ENCODE results near the gene KRT38.

Gene KRT38

DNA sequence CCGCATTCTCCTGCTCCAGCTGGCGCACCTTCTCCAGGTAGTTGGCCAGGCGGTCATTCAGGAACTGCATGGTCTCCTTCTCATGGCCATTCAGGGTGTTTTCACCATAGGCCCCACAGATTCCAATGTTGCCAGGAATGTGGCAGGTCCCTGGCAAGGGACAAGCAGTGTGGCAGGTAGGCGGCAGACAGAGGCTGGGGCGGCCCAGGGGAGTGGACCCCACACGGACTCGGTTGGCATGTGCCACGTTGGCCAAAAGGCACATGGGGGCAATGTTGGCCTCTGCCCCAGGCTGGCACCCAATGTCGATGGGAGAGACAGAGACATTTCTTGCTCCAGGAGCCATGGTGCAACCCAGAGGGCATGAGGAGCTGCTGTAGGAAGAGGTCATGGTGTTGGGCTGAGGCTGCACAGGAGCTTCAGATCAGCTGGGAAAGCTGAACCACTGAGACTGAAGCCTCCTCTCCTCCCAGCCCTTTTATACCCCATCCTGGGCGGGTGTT is at the start of gene KRT38:
KRT38 (minus strand) TSS at position 453 of the 503 bp plus-strand sequence; CDS start at position 391, 62 bp downstream.
- in situ Hi-C loops (cut with HindIII; ENCODE audit: low pct_ligation_motif_present, low pct_unique_long_range_greater_than_20kb, low sequenced_read_pairs) = no loop called here
- no peak for DNase-seq

DNA sequence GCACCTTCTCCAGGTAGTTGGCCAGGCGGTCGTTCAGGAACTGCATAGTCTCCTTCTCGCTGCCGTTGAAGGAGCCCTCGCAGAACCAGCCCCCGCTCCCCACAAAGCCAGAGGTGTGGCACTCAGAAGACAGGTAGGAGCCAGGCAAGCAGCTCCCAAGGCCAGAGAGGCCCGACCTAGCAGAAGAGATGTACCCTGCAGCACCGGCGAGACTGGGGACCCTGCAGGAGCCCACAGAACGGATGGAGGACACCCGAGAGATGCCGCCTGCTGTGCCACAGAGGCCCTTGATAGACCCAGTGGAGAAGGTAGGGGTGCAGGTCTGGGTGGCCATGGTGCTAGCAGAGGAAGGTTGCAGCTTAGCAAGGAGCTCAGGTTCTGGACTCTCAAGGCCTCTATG is 48.7 kb upstream of the KRT38 start, which contains the start of gene KRT36:
KRT36 (minus strand) TSS at position 380 of the 400 bp plus-strand sequence; CDS start at position 334, 46 bp downstream.
- DNase-seq = no peak
- in situ Hi-C loops (cut with HindIII; ENCODE audit: low pct_ligation_motif_present, low pct_unique_long_range_greater_than_20kb, low sequenced_read_pairs) = no loop called here

DNA sequence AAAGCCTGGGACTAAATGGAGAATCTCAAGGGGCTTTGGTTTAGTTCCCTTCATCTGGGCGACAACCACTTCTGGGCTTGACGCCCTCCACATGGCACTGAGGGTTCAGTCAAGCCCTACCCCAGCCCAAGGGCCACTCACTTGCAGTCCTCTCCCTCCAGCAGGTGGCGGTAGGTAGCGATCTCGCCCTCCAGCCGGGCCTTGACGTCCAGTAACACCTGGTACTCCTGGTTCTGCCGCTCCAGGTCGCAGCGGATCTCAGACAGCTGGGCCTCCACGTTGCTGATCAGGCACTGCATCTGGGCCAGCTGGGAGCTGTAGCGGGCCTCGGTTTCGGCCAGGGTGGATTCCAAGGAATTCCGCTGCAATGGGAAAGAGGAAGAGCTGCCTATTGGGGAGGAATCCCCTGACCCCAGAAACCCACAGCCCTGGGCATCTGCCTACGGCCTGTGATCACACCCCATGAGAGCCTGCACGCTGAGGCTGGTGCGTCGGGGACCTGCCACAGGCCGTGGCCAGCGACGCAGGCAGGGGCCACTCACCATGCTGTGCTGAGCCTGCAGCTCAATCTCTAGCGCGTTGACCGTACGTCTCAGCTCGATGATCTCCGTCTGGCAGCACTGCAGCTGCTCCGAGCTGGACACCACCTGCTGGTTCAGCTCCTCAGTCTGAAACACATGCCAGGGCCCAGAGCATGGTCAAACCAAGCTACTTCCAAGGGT is 46.2 kb upstream of the KRT38 start:
- no peak for DNase-seq
- in situ Hi-C loops (cut with HindIII; ENCODE audit: low pct_ligation_motif_present, low pct_unique_long_range_greater_than_20kb, low sequenced_read_pairs) = no loop called here

DNA sequence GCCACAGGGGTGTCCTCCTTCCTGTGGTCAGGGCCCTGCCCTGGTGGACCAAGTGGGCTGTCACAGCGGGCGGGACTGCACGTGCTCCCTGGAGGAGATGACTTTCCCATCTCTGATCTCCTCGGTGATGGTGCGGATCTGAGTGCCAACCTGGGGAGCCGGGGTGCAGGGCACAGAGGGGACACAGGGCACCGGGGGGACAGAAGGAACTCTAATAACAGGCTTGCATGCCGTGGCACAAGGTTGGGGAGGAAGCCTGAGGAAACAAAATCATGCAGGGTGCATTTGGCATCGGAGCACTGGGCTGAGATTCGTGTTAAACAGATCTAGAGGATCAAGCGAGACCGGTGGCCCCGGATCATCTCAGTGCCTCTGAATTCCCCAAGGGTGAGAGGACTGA is 45.5 kb upstream of the KRT38 start:
- no peak for DNase-seq
- in situ Hi-C loops (cut with HindIII; ENCODE audit: low pct_ligation_motif_present, low pct_unique_long_range_greater_than_20kb, low sequenced_read_pairs) = no loop called here

DNA sequence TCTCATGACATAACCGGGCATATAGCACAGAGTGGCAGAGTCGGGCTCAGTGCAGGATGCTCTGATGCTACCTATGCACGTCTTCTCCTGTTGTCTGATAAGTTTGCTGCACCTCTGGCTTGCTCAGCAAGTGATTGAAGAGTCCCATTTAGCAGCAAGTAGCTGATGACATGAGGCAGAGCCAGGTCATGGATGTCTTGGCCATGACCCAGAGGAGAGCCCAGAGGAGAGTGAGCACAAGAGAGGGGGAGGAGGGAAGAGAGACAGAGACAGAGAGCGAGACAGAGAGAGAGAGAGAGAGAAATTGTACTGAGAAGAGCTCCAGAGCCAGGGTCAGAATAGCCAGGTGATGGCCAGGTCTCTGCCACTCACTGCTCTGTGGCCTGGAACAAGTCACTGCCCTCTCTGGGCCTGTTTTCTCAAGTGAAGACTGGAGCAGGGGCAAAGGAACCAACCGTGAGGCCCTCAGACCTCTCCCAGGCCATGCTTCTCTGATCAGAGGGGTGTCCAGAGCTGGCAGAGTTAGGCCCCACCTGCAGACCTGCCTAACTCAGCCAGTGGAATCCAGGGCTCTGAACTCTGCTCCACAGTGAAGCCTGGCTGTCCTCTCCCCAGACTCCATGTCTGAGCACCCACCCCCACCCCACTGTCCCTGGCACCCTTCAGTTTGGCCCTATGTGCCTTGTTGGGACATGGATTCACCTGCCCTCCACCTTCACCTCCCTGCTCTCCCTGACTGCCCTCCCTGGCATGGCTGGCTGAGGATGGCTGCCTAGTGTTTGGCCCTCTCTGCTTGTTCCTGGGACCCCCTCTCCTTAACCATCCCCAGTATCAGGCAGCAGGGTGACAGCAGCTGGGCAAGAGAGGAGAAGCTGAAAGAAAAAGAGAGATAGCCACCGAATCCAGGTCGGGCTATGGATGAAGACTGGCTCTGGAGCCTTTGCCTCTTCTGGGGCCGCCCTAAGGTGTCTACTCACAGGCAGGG is 44.4 kb upstream of the KRT38 start:
- DNase-seq = no peak
- in situ Hi-C loops (cut with HindIII; ENCODE audit: low pct_ligation_motif_present, low pct_unique_long_range_greater_than_20kb, low sequenced_read_pairs) = no loop called here

DNA sequence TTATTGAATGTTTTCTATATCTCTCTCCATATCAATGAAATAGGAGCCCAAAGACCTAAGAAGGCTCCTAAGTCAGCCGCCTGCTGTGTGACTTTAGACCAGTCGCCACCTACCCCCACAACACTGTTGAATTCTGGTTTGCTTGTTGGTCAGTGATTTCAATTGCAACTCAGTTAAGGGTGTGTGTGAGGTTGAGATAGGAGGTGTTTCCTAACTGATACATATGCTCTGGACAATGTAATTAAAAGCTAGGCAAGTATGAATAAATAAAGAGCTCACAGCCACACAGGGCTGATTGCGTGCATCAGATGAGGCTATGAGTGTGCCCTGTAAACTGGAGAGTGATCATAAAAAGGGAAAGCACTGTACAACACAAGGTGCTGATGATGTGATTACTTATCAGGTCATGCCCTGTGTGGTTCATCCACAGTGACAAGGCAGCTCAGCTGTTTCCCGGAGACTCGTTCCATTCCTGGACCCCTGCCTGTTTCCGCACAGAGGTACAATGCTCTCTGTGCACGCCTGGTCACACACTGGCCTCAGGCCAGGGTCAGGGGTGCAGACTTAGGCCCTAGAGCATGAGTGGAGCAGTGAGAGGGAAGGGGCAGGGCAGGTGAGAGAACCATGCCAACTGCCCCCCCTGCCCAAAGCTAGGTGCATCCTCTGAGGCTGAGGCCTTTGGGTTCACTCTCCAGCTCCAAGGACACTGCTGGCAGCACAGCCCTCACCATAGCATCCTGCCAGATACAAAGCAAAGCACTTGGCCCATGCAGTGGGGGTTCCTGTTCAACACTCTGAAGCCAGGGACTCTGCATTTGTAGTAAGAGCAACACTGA is 43.4 kb upstream of the KRT38 start:
- peak; percentile 55 for DNase-seq
- in situ Hi-C loops (cut with HindIII; ENCODE audit: low pct_ligation_motif_present, low pct_unique_long_range_greater_than_20kb, low sequenced_read_pairs) = no loop called here

DNA sequence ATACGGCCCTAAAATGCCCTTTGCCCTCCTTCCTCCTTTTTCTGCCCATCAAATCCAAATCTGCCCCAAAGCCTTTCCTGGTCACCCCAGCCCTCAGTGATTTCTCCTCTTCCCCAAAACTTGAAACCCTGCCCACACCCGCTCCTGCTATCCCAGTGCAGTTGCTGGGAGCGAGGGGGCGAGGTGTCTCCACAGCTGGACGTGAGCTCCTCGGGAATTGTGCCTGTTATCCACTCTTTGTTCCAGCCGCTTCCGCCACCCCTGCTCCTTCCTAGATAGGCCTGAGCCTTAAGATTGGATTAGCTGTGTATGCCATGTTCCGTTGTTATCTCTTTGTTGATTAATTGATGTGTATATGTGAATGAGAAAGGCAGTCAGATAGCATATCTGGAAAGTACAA is 42.7 kb upstream of the KRT38 start:
- in situ Hi-C loops (cut with HindIII; ENCODE audit: low pct_ligation_motif_present, low pct_unique_long_range_greater_than_20kb, low sequenced_read_pairs) = no loop called here
- DNase-seq = no peak

DNA sequence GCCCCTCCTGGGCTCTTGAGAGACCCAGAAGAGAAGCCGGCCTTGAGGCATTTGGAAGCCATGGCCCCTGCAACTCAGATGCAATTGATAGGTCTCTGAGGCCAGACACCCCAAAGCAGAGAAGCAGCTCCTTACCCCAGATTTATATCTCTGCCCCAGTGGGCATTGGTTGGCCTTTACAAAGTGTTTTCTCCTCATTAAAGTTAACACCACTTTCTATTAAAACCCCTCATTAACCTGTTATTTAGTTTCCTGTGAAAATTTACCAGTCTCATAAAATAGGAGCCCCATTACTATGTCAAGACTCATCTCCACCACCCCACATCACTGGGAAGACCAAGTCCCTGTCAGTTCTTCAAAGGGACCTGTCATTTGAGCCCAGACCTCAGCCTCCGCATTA is 40.3 kb upstream of the KRT38 start, which contains the start of gene KRT35:
KRT35 (minus strand) TSS at position 116 of the 400 bp plus-strand sequence; CDS start at position 62, 54 bp downstream.
- no peak for DNase-seq
- in situ Hi-C loops (cut with HindIII; ENCODE audit: low pct_ligation_motif_present, low pct_unique_long_range_greater_than_20kb, low sequenced_read_pairs) = no loop called here

DNA sequence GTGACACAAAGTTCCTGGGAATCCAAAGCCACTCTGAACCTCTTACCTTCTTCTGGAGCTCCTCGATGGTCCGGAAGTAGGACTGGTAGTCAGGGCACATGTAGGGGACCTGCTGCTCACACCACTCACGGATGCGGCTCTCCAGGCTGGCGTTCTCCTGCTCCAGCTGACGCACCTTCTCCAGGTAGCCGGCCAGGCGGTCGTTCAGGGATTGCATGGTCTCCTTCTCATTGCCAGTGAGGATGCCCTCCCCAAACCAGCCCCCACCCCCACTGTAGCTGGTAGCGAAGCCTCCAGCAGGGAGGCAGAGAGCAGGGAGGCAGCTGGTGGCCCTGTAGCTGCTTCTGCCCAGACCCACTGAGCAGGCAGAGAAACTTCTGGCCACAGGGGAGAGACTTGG is 39.8 kb upstream of the KRT38 start:
- in situ Hi-C loops (cut with HindIII; ENCODE audit: low pct_ligation_motif_present, low pct_unique_long_range_greater_than_20kb, low sequenced_read_pairs) = no loop called here
- no peak for DNase-seq

DNA sequence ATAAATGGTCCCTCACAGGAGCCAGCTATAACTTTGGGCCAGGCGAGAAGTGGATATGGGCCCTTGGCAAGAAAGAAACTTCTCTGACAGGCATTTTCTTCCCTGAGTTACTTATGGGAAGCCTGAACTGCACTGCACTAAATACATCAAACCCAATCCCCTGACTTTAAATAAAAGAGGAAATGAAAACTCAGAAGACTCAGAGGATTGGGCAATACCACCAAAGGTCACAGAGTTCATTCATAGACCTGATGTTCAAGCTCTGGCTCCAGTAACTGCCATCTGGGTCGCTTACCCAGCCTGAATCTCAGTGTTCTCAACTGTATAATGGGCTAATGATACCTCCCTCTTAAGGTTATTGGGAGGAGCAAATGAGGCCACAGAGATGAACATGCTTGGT is 39.4 kb upstream of the KRT38 start:
- DNase-seq = no peak
- in situ Hi-C loops (cut with HindIII; ENCODE audit: low pct_ligation_motif_present, low pct_unique_long_range_greater_than_20kb, low sequenced_read_pairs) = no loop called here

DNA sequence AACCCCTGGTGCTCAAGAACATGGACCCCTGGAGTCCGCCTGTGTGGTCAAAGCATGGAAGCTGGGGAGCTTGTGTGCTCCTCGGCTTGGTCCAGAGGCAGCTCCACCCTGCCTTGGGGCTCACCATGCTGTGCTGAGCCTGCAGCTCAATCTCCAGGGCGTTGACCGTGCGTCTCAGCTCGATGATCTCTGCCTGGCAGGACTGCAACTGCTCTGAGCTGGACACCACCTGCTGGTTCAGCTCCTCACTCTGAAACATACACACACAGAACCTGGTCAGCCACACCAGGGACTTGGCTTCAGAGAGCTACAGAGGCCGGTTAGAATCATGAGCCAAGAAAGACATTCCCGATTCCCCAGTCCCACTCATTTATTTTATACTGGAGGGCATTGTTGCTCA is 37.5 kb upstream of the KRT38 start:
- in situ Hi-C loops (cut with HindIII; ENCODE audit: low pct_ligation_motif_present, low pct_unique_long_range_greater_than_20kb, low sequenced_read_pairs) = no loop called here
- DNase-seq = no peak

DNA sequence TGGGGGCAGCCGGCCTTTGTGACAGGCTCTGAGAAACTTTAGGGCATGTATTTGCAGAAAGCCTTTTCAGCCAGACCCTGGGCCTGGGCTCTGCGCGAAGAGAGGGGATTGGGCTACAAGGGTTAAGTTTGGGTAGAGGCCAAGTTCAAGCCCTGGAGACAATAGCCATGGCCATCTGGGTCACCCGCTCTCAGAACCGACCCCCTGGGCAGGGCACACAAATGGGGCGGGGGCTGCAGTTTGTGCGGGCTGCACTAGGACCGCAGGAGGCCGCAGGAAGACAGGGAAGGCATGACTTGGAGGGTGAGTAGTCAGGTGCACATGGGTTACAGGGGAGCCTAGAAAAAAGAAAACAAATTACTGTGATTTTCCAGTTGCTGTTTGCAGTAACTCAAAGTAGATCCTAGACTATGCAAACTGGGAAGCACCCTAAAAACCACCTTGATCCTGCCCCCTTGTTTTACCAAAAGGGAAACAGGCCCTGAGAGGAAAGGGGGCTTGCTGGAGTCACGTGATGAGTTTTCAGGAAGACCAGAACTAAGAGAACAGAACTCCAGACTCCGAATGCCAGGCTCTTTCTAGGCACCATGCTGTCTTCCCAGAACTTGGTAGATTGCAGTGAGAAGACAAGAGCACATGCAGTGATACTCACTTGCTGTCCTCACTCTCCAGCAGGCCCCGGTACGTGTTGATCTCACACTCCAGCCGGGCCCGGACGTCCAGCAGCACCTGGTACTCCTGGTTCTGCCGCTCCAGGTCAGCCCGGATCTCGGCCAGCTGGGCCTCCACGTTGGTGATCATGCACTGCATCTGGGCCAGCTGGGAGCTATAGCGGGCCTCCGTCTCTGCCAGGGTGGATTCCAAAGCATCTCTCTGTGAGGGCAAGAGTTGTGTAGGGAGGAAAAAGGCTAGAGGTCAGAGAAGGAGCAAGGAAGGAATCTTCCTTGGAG is 36.4 kb upstream of the KRT38 start:
- in situ Hi-C loops (cut with HindIII; ENCODE audit: low pct_ligation_motif_present, low pct_unique_long_range_greater_than_20kb, low sequenced_read_pairs) = no loop called here
- no peak for DNase-seq

DNA sequence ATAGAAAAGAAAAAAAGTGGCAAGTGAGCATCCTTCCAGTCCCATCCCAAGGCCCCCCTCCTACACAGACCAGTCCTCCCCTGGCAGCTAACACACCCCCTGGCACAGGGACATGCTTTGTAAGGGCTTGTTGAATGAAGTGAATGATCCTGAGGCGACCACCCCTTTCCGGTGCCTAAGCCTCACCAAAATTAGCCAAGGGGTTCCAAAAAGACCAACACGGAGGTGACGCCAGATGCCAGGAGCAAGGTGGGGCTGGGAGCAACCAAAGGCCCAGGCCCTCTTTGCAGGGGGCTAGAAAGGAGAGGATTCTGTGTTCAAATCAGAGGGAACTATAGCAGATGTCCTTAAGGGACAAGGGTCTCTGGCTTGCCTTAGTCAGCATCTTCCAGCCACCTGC is 34.6 kb upstream of the KRT38 start:
- DNase-seq = no peak
- in situ Hi-C loops (cut with HindIII; ENCODE audit: low pct_ligation_motif_present, low pct_unique_long_range_greater_than_20kb, low sequenced_read_pairs) = no loop called here

DNA sequence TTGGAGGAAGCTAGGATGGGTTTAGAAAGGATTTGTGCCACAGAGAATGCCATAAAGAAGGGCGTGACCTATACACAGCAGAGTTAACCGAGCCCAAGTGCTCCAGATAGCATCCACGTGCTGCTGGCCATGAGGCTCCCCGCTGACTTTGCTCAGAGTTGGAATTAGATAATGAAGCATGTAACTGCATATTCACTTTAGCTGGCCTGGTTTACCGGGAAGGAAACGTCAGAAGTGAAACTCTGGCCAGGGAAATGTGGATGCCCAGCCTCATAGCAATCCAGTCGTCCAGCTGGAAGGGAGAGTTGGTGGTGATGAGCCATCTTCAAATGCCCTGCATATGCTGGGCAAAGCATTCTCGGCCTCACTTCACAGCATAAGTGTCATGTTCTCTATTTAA is 34.1 kb upstream of the KRT38 start:
- DNase-seq = no peak
- in situ Hi-C loops (cut with HindIII; ENCODE audit: low pct_ligation_motif_present, low pct_unique_long_range_greater_than_20kb, low sequenced_read_pairs) = no loop called here

DNA sequence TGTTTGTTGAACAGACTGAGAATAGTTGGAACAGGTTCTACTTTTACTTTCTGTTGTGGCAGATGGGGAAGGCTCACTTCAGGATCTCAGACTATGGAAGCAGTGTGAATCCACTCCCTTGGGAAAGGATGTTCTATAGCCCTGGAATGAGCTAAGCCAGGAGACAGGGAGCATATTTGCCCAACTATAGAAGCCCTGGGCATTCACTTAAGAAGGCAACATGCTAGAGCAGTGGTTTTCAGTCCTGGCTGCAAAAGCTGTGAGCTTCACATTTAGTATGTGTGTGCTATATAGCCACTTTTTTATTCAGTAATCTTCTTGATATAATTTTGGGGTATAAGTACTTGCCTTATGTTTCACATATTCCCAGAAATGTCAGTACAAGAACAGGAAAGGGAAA is 27.6 kb upstream of the KRT38 start:
- DNase-seq = no peak
- in situ Hi-C loops (cut with HindIII; ENCODE audit: low pct_ligation_motif_present, low pct_unique_long_range_greater_than_20kb, low sequenced_read_pairs) = no loop called here

DNA sequence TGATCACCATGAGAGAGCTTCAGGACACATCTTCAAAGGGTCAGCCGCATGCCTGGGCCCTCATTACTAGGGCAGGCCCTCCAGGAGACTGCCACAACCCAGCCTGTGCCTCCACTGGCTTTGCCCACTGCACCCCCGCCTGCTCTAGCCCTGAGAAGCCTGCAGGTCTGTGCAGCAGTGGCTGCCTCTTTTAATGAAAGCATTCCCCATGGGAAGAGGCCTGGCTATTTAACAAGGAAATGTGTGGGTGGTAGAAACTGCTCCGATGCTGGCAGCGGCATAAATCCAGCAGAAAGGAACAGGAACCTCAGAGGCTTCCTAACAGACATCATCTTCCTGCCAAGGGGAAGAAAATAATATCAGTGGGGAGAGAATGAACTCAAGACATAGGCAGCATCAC is 26.8 kb upstream of the KRT38 start:
- in situ Hi-C loops (cut with HindIII; ENCODE audit: low pct_ligation_motif_present, low pct_unique_long_range_greater_than_20kb, low sequenced_read_pairs) = no loop called here
- DNase-seq = no peak

DNA sequence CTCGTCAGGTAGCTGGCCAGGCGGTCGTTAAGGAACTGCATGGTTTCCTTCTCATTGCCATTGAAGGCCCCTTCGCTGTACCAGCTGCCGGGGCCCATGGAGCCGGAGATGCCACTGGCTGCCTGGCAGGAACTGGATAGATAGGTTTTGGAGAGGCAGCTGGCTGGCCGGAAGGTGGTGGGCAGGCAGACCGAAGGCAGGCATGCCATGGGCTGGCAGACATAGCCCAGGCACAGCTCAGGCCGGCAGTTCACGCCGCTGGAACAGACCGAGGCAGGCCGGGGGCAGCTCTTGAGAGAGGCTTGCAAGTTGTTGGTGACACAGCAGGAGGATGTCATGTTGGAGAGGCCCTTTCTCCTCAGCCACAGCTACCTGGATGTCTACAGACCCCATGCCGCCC is 26.2 kb upstream of the KRT38 start, which contains the start of gene KRT32:
KRT32 (minus strand) TSS at position 399 of the 400 bp plus-strand sequence; CDS start at position 338, 61 bp downstream.
- in situ Hi-C loops (cut with HindIII; ENCODE audit: low pct_ligation_motif_present, low pct_unique_long_range_greater_than_20kb, low sequenced_read_pairs) = no loop called here
- no peak for DNase-seq

Measured in ACHN (cell line).